Diencephalon (tissue), 1 donor: ENCODE data around the gene CRLF1. TPM values are rescaled to one million over a fixed set of nuclear protein-coding genes. Genes with fewer than 3 reads are reported as not detected.

ENCODE experiments used
- small RNA-seq: library from RNA; depleted of rRNA; stranded (forward); fragments of <200 nt; gene quantifications from one replicate; pipeline ENCODE3, GENCODE V24; 2014
- total RNA-seq: library from RNA; depleted of rRNA; stranded (reverse); fragments of >200 nt; gene quantifications from one replicate; pipeline ENCODE4 v1.2.3, GENCODE V29; 2014

The CRLF1 gene
- total RNA-seq, result 3.0 TPM

GRCh38 chr19:18606281-18607225 is at the start of gene CRLF1:
Gene CRLF1, minus strand, starts transcription at chr19:18606799. Its CDS starts 143 bp downstream, at chr19:18606656.

DNA sequence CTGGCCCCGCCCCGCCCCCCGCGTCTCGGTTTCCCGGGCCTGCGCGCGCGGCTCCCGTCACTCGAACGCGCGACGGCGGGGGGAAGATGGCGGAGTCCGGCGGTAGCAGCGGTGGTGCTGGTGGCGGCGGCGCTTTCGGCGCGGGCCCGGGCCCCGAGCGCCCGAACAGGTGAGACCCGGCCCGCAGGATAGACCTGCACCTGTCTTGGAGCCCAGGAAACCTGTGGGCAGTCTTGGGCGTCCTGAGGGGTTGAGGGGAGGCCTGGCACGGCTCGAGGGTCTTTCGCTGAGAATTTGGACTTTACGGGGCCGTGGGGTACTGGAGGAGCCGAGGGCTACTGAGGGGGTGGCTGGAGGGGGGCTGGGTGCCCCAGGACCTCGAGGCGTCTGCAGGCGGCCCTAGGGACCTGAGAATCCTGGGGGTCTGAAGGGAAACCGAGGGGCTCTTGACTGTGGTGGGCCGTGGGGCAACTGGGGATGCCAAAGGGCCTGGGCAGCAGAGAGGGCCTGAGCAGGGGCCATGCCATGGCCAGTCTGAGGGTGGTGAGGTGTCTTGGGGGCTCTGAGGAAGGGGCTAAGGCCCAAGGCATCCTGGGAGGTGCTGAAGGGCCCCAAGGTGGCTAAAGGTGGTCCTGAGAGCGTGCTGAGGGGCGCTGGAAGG is 30.5 kb upstream of the CRLF1 start, which contains the start of gene KLHL26:
Gene KLHL26, plus strand, starts transcription at position 60 of the 661 bp plus-strand sequence. Its CDS starts 27 bp downstream, at position 87.

GRCh38 chr19:18612772-18613588 is 6.4 kb upstream of the CRLF1 start, which contains the start of gene TMEM59L:
Gene TMEM59L, plus strand, starts transcription at chr19:18612870. Its CDS starts 89 bp downstream, at chr19:18612959.

GRCh38 chr19:18588611-18589379 is 17.8 kb downstream of the CRLF1 start, which contains the start of gene REX1BD:
Gene REX1BD, plus strand, starts transcription at chr19:18588798. Its CDS starts 4 bp downstream, at chr19:18588802.

DNA sequence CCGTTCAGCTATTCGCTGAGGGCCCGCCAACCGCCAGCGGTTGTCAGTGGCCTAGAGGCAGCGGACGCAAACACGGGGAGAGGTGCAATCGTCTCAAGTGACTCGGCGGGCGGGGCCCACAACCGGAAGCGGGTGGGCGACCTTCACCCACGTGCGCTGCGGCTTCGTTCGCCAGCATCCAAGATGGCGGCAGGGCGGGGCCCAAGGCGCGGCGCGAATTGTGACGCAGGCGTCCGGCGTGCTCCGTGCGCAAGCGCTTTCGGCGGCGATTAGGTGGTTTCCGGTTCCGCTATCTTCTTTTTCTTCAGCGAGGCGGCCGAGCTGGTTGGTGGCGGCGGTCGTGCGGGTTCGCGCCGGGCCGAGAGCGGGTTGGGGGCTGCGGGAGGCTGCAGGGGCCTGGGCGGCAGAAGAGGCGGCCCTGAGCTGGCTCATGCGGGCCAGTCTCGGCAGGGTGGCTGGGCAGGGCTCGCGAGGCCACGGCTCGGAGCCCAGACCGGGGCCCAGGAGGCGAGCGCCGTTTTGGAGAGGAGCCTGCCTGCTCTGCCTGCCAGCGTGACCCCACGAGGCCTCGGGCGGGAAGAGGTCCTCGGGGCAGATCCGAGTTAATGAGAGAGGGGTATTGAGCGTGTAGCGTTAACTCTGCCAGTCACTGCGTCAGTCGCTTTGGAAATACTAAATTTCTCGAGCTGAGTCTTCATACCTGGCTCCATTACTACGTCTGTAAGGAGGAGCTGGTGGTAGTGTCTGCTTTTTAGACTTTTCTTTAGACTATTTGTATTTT is 34.8 kb downstream of the CRLF1 start, which contains the start of gene UBA52:
Gene UBA52, plus strand, starts transcription at position 294 of the 781 bp plus-strand sequence. CDS start 1,444 bp downstream, outside the sequence.

GRCh38 chr19:18557411-18558201 is 49.0 kb downstream of the CRLF1 start, which contains the start of gene KXD1:
Gene KXD1, plus strand, starts transcription at chr19:18557870. Its CDS starts 4,187 bp downstream, at chr19:18562057.

Small RNAs within 50 kb of the gene (small RNA-seq; reads per million reads assigned to genes)
- gene RN7SL155P, result not detected

Other genes starting within 250 kb of the CRLF1 start
- gene GDF15, start 220.6 kb downstream of the CRLF1 start, total RNA-seq, result 0.46 TPM
- 1.2 TPM for gene LRRC25, start 209.2 kb downstream of the CRLF1 start, total RNA-seq
- 51.9 TPM for gene SSBP4, start 187.4 kb downstream of the CRLF1 start, total RNA-seq
- gene ISYNA1, start 168.7 kb downstream of the CRLF1 start, total RNA-seq, result 75.4 TPM
- 9.2 TPM for gene ELL, start 84.7 kb downstream of the CRLF1 start, total RNA-seq
- 171 TPM for gene FKBP8, start 63.2 kb downstream of the CRLF1 start, total RNA-seq
- 25.8 TPM for gene KXD1, start 48.9 kb downstream of the CRLF1 start, total RNA-seq
- 632 TPM for gene UBA52, start 34.9 kb downstream of the CRLF1 start, total RNA-seq
- gene REX1BD, start 18.0 kb downstream of the CRLF1 start, total RNA-seq, result 20.8 TPM
- gene TMEM59L, start 6.1 kb upstream of the CRLF1 start, total RNA-seq, result 90.2 TPM
- 8.3 TPM for gene KLHL26, start 30.2 kb upstream of the CRLF1 start, total RNA-seq
- gene CRTC1, start 76.9 kb upstream of the CRLF1 start, total RNA-seq, result 11.8 TPM
- not detected for gene COMP, start 184.5 kb upstream of the CRLF1 start, total RNA-seq
- gene UPF1, start 225.2 kb upstream of the CRLF1 start, total RNA-seq, result 41.5 TPM